Cardiac fibroblast (primary cell): ENCODE data around the gene MBIP.

ENCODE experiments used
- DNase-seq, 2 donors: peaks; one replicate each; pipeline versions ENCODE4 v3.0.0 to v3.0.0-alpha.2; 2010; ENCODE audit warnings: low read depth in 2 of 2
- H3K4me3 ChIP-seq, 2 donors: replicated peaks in 1 of 2; 1 replicate in 1 of 2; 2 replicates in 1 of 2; pipeline ENCODE4 v1.5.1; 2011; ENCODE audit warnings: low read depth in 2 of 2, low read length in 2 of 2, mild to moderate bottlenecking in 2 of 2, moderate library complexity in 1 of 2
- CTCF ChIP-seq: IDR thresholded peaks from one replicate; pipeline ENCODE4 v1.5.1; 2011; ENCODE audit warnings: low read depth, mild to moderate bottlenecking, low read length, inconsistent platforms

MBIP gene

DNA sequence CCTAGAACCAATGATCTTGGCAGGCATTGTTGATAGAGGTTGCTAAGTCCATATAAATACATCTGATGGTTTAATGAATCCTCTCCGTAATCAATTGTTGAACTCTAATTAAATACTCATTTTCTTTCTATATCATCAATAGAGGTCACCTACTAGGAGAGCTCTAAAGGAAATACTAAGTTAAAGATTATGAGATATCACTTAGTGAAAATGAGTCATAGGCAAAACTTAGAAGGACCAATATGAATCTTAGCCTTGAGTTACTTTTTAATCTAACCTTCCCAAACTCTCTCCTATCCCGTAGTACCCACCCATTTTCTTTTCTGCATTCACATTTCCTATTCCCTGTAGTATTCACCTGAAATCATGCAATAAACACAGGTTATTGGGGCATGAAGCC is 50.2 kb downstream of the MBIP start:
- no peak for DNase-seq
- no peak for TF ChIP-seq CTCF
- H3K4me3 ChIP-seq, result no peak overlapping the region

GRCh38 chr14:36268121-36268520 is 52.3 kb downstream of the MBIP start:
- H3K4me3 ChIP-seq, result no peak overlapping the region
- TF ChIP-seq CTCF, result no peak
- DNase-seq, result no peak

GRCh38 chr14:36264595-36264994 is 55.8 kb downstream of the MBIP start:
- no peak for TF ChIP-seq CTCF
- DNase-seq, result no peak
- H3K4me3 ChIP-seq, result no peak overlapping the region

- no peak overlapping the region for H3K4me3 ChIP-seq
- DNase-seq, result no peak
- no peak for TF ChIP-seq CTCF
Measured at GRCh38 chr14:36264107-36264506, 56.3 kb downstream of the MBIP start.

GRCh38 chr14:36260970-36261640 is 59.3 kb downstream of the MBIP start:
- no peak for TF ChIP-seq CTCF
- no peak for DNase-seq
- H3K4me3 ChIP-seq, result no peak overlapping the region

DNA sequence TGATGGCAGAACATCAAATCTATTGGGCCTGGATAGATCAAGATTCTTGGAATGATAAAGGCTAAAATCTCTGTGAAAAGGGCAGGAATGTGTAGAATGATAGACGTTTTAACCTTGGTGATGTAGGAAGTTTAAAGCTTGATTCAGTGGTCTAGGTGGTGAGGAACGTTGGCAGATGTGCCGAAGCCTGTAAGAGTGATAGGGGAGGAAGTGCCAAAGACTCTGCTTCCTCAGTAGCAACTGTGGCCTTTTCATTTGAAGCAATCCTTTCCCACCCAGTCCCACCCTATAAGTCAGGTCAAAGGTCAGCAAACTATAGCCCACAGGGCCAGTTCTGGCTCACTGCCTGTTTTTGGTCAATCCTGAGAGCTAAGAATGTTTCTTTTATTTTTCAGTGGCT is 62.2 kb downstream of the MBIP start:
- no peak overlapping the region for H3K4me3 ChIP-seq
- TF ChIP-seq CTCF, result no peak
- DNase-seq, result no peak
